A673 (cell line): Measurements from ENCODE around the gene APOC3. TPM values are rescaled to one million over a fixed set of nuclear protein-coding genes. Genes with fewer than 3 reads are reported as not detected.

Experiments used
- BruUV-seq: library from RNA; stranded (reverse); fragments of 400-500 nt; replicated peaks from 2 replicates; lab custom pipeline; 2021; lab: Mats Ljungman, UMichigan
- CTCF ChIA-PET: fragments of 300-600 bp; sonication (Branson Sonifier 250); formaldehyde crosslinking; loops from one replicate; lab custom pipeline; 2022; ENCODE audit warnings: antibody characterized with exemption; lab: Charles Lee
- POLR2A ChIA-PET: fragments of 300-600 bp; sonication (Branson Sonifier 250); formaldehyde crosslinking; loops from one replicate; lab custom pipeline; 2022; ENCODE audit warnings: antibody characterized with exemption; ENCODE audit not compliant: low non-redundant PET; lab: Charles Lee
- DNase-seq: peaks from one replicate; pipeline ENCODE4 v3.0.0-alpha.2; 2015; ENCODE audit warnings: low spot score
- H3K27ac ChIP-seq: fragments of 200-600 bp; sonication (generic); 2 replicates; pipeline ENCODE4 v1.5.1; 2016; ENCODE audit warnings: mixed run types, low read depth, mild to moderate bottlenecking, mixed read lengths, antibody characterized with exemption, low read length; ENCODE audit not compliant: poor library complexity, severe bottlenecking
- H3K27me3 ChIP-seq: fragments of 200-600 bp; sonication (generic); replicated peaks from 2 replicates; pipeline ENCODE4 v1.6.1; 2017; ENCODE audit warnings: mixed run types, low read depth, mild to moderate bottlenecking, mixed read lengths, antibody characterized with exemption, low read length; ENCODE audit not compliant: insufficient read depth, poor library complexity
- H3K36me3 ChIP-seq: fragments of 200-600 bp; sonication (generic); 2 replicates; pipeline ENCODE4 v1.6.1; 2016; ENCODE audit warnings: mixed run types, mild to moderate bottlenecking, mixed read lengths, antibody characterized with exemption, low read length; ENCODE audit not compliant: insufficient read depth, poor library complexity, severe bottlenecking
- H3K4me1 ChIP-seq: fragments of 200-600 bp; sonication (generic); 2 replicates; pipeline ENCODE4 v1.6.1; 2017; ENCODE audit warnings: mixed run types, mild to moderate bottlenecking, mixed read lengths, antibody characterized with exemption, low read length; ENCODE audit not compliant: insufficient read depth, poor library complexity, severe bottlenecking
- H3K4me3 ChIP-seq: fragments of 200-600 bp; sonication (generic); 2 replicates; pipeline ENCODE4 v1.5.1; 2016; ENCODE audit warnings: low read depth, mixed run types, mild to moderate bottlenecking, mixed read lengths, low read length; ENCODE audit not compliant: poor library complexity, severe bottlenecking
- H3K9me3 ChIP-seq: fragments of 200-600 bp; sonication (generic); 2 replicates; pipeline ENCODE4 v1.6.1; 2016; ENCODE audit warnings: mixed run types, low read depth, mild to moderate bottlenecking, mixed read lengths, antibody characterized with exemption, low read length; ENCODE audit not compliant: poor library complexity, severe bottlenecking
- CTCF ChIP-seq: fragments of 300-800, 200-600 bp; sonication (generic); conservative IDR thresholded peaks from 2 replicates; pipeline ENCODE4 v1.5.1; 2017; ENCODE audit warnings: low read depth, mild to moderate bottlenecking, antibody characterized with exemption, low read length, moderate library complexity, mixed read lengths
- EZH2 ChIP-seq: fragments of 200-600 bp; sonication (generic); IDR thresholded peaks from 2 replicates; pipeline ENCODE4 v1.6.1; 2017; ENCODE audit warnings: borderline replicate concordance, low read depth, mild to moderate bottlenecking, mixed read lengths, antibody characterized with exemption, low read length; ENCODE audit not compliant: poor library complexity, severe bottlenecking
- intact Hi-C: fragments of 100-400 bp; cut with micrococcal nuclease; formaldehyde crosslinking; loops from one replicate; pipeline ENCODE4 v1.10.0; 2022; ENCODE audit not compliant: unreplicated experiment
- total RNA-seq: library from RNA; stranded (reverse); gene quantifications from 2 replicates; pipeline ENCODE4 v1.2.3, GENCODE V29; 2021

Gene APOC3
- total RNA-seq, 1 experiment from 2014 or later: not detected

- intact Hi-C loops: no loop called here
- no TSS peak for BruUV-seq
- TF ChIP-seq EZH2 (no peak), CTCF (no peak)
- Histone ChIP-seq H3K9me3 (no peaks in the 10 kb centered on the region), H3K27me3 (no peaks in the 10 kb centered on the region), H3K4me3 (no peak overlapping the region), H3K27ac (peak overlapping the region; percentile 61), H3K36me3 (peaks cover 71% of the 10 kb centered on the region), H3K4me1 (peaks cover 7% of the 10 kb centered on the region)
- POLR2A ChIA-PET: no interaction called here
- CTCF ChIA-PET: interaction anchor here (0.6 kb wide), 1 partner anchor 122 kb away, joined by 3 read pairs; no protein-coding TSS in a partner anchor
- DNase-seq: peak; percentile 63
Measured at GRCh38 chr11:116865696-116866095, 36.0 kb downstream of the APOC3 start.

GRCh38 chr11:116866804-116867455 is 37.2 kb downstream of the APOC3 start:
- POLR2A ChIA-PET: no interaction called here
- TF ChIP-seq EZH2 (no peak), CTCF (no peak)
- DNase-seq: no peak
- no peaks in the 10 kb centered on the region for H3K9me3 ChIP-seq
- CTCF ChIA-PET: no interaction called here
- peaks cover 7% of the 10 kb centered on the region for H3K4me1 ChIP-seq
- no peak overlapping the region for H3K27ac ChIP-seq
- no peaks in the 10 kb centered on the region for H3K27me3 ChIP-seq
- H3K4me3 ChIP-seq: no peak overlapping the region
- peaks cover 58% of the 10 kb centered on the region for H3K36me3 ChIP-seq
- intact Hi-C loops: no loop called here
- no TSS peak for BruUV-seq

GRCh38 chr11:116867619-116868018 is 37.9 kb downstream of the APOC3 start:
- TF ChIP-seq EZH2 (no peak), CTCF (no peak)
- no peak for DNase-seq
- H3K27ac ChIP-seq: no peak overlapping the region
- no peaks in the 10 kb centered on the region for H3K9me3 ChIP-seq
- H3K36me3 ChIP-seq: peaks cover 58% of the 10 kb centered on the region
- no peak overlapping the region for H3K4me3 ChIP-seq
- intact Hi-C loops: no loop called here
- H3K4me1 ChIP-seq: peaks cover 7% of the 10 kb centered on the region
- ChIA-PET POLR2A (no interaction called here), CTCF (no interaction called here)
- no TSS peak for BruUV-seq
- no peaks in the 10 kb centered on the region for H3K27me3 ChIP-seq
